Osteocyte (in vitro differentiated cells): ENCODE measurements around the gene NECAP2. TPM values are rescaled to one million over a fixed set of nuclear protein-coding genes. Genes with fewer than 3 reads are reported as not detected.

ENCODE experiments used
- DNase-seq: peaks from one replicate; pipeline ENCODE4 v3.0.0; 2021; ENCODE audit warnings: mixed read lengths; ENCODE audit not compliant: unreplicated experiment; ENCODE audit errors: extremely low spot score
- H3K27ac Mint-ChIP-seq: one replicate; pipeline ENCODE4 v1.8.0; 2021; ENCODE audit warnings: mild to moderate bottlenecking, mixed read lengths; ENCODE audit not compliant: unreplicated experiment
- H3K27me3 Mint-ChIP-seq: one replicate; pipeline ENCODE4 v1.8.0; 2021; ENCODE audit warnings: mixed read lengths; ENCODE audit not compliant: unreplicated experiment
- H3K36me3 Mint-ChIP-seq: one replicate; pipeline ENCODE4 v1.8.0; 2021; ENCODE audit warnings: mixed read lengths; ENCODE audit not compliant: unreplicated experiment
- H3K4me1 Mint-ChIP-seq: one replicate; pipeline ENCODE4 v1.8.0; 2021; ENCODE audit warnings: mixed read lengths; ENCODE audit not compliant: unreplicated experiment
- H3K4me3 Mint-ChIP-seq: one replicate; pipeline ENCODE4 v1.8.0; 2021; ENCODE audit warnings: mild to moderate bottlenecking, moderate library complexity, mixed read lengths; ENCODE audit not compliant: unreplicated experiment
- H3K9me3 Mint-ChIP-seq: one replicate; pipeline ENCODE4 v1.8.0; 2021; ENCODE audit warnings: mixed read lengths; ENCODE audit not compliant: unreplicated experiment
- total RNA-seq: library from RNA; stranded (reverse); gene quantifications from 2 replicates; pipeline ENCODE4 v1.2.1, GENCODE V29; 2021
- TF ChIP-seq, protein P1 (sequence below): fragments of 200-600 bp; sonication (generic); IDR thresholded peaks from 2 replicates; pipeline ENCODE4 v1.5.0; 2021; ENCODE audit warnings: antibody characterized with exemption, mild to moderate bottlenecking, moderate library complexity

NECAP2 gene
- total RNA-seq, 1 donor from 2014 or later: 62.0 TPM

GRCh38 chr1:16425125-16426025, 15.1 kb upstream of the NECAP2 start:
- Mint-ChIP-seq H3K4me1 (peaks cover 2% of the 10 kb centered on the region), H3K27me3 (peaks cover 6% of the 10 kb centered on the region), H3K9me3 (no peaks in the 10 kb centered on the region), H3K27ac (no peak overlapping the region), H3K36me3 (no peaks in the 10 kb centered on the region), H3K4me3 (no peak overlapping the region)
- TF ChIP-seq, protein P1, sequence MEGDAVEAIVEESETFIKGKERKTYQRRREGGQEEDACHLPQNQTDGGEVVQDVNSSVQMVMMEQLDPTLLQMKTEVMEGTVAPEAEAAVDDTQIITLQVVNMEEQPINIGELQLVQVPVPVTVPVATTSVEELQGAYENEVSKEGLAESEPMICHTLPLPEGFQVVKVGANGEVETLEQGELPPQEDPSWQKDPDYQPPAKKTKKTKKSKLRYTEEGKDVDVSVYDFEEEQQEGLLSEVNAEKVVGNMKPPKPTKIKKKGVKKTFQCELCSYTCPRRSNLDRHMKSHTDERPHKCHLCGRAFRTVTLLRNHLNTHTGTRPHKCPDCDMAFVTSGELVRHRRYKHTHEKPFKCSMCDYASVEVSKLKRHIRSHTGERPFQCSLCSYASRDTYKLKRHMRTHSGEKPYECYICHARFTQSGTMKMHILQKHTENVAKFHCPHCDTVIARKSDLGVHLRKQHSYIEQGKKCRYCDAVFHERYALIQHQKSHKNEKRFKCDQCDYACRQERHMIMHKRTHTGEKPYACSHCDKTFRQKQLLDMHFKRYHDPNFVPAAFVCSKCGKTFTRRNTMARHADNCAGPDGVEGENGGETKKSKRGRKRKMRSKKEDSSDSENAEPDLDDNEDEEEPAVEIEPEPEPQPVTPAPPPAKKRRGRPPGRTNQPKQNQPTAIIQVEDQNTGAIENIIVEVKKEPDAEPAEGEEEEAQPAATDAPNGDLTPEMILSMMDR: no peak
- DNase-seq: no peak

- Mint-ChIP-seq H3K4me3 (no peak overlapping the region), H3K27me3 (peaks cover 2% of the 10 kb centered on the region), H3K9me3 (no peaks in the 10 kb centered on the region), H3K4me1 (peaks cover 3% of the 10 kb centered on the region), H3K27ac (no peak overlapping the region), H3K36me3 (no peaks in the 10 kb centered on the region)
- TF ChIP-seq, protein P1: no peak
- no peak for DNase-seq
These were observed 9.9 kb upstream of the NECAP2 start for GRCh38 chr1:16430606-16431005.

- H3K4me1 Mint-ChIP-seq: peaks cover 3% of the 10 kb centered on the region
- no peak for DNase-seq
- H3K27ac Mint-ChIP-seq: no peak overlapping the region
- no peak overlapping the region for H3K4me3 Mint-ChIP-seq
- TF ChIP-seq, protein P1: no peak
- H3K27me3 Mint-ChIP-seq: peaks cover 2% of the 10 kb centered on the region
- H3K9me3 Mint-ChIP-seq: no peaks in the 10 kb centered on the region
- H3K36me3 Mint-ChIP-seq: no peaks in the 10 kb centered on the region
These were observed 7.5 kb upstream of the NECAP2 start for GRCh38 chr1:16433030-16433429.

GRCh38 chr1:16434007-16434406, 6.5 kb upstream of the NECAP2 start:
- DNase-seq: no peak
- peaks cover 2% of the 10 kb centered on the region for H3K27me3 Mint-ChIP-seq

GRCh38 chr1:16434501-16434900, 6.0 kb upstream of the NECAP2 start:
- H3K36me3 Mint-ChIP-seq: no peaks in the 10 kb centered on the region
- DNase-seq: no peak
- peaks cover 2% of the 10 kb centered on the region for H3K27me3 Mint-ChIP-seq
- peaks cover 3% of the 10 kb centered on the region for H3K4me1 Mint-ChIP-seq
- TF ChIP-seq, protein P1: no peak
- no peak overlapping the region for H3K27ac Mint-ChIP-seq
- no peak overlapping the region for H3K4me3 Mint-ChIP-seq
- no peaks in the 10 kb centered on the region for H3K9me3 Mint-ChIP-seq

More at GRCh38 chr1:16434007-16434406, 6.5 kb upstream of the NECAP2 start:
- Mint-ChIP-seq H3K36me3 (no peaks in the 10 kb centered on the region), H3K9me3 (no peaks in the 10 kb centered on the region), H3K4me3 (no peak overlapping the region), H3K27ac (no peak overlapping the region), H3K4me1 (peaks cover 3% of the 10 kb centered on the region)
- TF ChIP-seq, protein P1: no peak
